ENCODE measurements around the gene CFL2. TPM values are rescaled to one million over a fixed set of nuclear protein-coding genes. Genes with fewer than 3 reads are reported as not detected.

CFL2 gene
- total and polyA plus RNA-seq, 7 donors = 158 to 767 (median 616) TPM

DNA sequence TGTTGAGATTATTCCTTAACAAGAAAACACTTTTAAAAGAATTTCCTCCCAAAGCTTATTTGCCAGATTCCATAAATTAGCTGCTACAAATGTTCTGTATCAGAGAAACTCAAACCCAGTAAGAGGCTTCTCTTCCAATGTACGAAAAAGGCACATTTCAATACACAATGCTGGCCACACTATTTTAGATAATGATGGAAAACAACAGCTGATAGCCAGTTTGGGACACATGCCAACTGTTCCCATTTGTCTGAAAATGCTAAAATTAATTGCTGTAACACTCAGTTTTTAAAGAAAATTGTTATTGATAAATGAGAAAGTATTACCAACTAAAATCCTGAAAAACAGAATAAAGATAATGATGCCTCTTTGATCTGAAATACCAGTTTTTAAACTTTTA is 4.4 kb downstream of the CFL2 start:
- intact Hi-C loops (cut with DNase I) = no loop called here
- TF ChIP-seq, protein P1, sequence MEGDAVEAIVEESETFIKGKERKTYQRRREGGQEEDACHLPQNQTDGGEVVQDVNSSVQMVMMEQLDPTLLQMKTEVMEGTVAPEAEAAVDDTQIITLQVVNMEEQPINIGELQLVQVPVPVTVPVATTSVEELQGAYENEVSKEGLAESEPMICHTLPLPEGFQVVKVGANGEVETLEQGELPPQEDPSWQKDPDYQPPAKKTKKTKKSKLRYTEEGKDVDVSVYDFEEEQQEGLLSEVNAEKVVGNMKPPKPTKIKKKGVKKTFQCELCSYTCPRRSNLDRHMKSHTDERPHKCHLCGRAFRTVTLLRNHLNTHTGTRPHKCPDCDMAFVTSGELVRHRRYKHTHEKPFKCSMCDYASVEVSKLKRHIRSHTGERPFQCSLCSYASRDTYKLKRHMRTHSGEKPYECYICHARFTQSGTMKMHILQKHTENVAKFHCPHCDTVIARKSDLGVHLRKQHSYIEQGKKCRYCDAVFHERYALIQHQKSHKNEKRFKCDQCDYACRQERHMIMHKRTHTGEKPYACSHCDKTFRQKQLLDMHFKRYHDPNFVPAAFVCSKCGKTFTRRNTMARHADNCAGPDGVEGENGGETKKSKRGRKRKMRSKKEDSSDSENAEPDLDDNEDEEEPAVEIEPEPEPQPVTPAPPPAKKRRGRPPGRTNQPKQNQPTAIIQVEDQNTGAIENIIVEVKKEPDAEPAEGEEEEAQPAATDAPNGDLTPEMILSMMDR (IDR thresholded peaks at IDR 0.05) = no peak
- ATAC-seq (no peak), DNase-seq (no peak)
- H3K4me1 ChIP-seq = peaks cover 37% of the 10 kb centered on the region
- peaks cover 4 to 16% of the 10 kb centered on the region in 2 donors for H3K36me3 ChIP-seq (ENCODE audit: insufficient read depth in 1 of 2, low read depth in 1 of 2)
- 13 to 26% (median 19%) methylated on average over 1 of the region's 1 CpG for WGBS, 3 donors
- H3K4me3 ChIP-seq = peak overlapping the region; percentile 87
- peak overlapping the region; percentile 98 for H3K27ac ChIP-seq
- no peaks in the 10 kb centered on the region for H3K27me3 ChIP-seq (ENCODE audit: insufficient read depth in 3 of 3, low read length in 2 of 3)
- H3K9me3 ChIP-seq = no peaks in the 10 kb centered on the region

DNA sequence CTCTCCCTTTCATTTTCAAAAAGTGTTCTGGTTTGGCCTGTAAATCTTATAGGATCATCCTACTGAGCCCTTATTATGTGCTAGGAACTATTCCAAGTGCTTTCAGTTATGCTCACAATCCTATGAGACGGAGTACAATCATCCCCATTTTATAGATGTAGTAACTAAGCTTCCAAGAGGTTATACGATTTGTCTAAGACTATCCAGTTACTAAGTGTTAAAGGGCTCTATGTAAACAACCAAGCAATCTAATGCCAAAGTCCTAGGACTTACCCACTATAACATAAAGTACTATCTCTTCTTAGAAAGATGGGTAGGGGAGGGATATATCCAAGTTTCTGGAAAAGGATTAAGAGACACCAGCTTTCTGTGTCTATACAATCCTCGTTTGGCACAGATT is 6.7 kb downstream of the CFL2 start:
- peaks cover 4 to 11% of the 10 kb centered on the region in 2 donors for H3K36me3 ChIP-seq (ENCODE audit: insufficient read depth in 1 of 2, low read depth in 1 of 2)
- H3K9me3 ChIP-seq = no peaks in the 10 kb centered on the region
- ATAC-seq (no peak), DNase-seq (no peak)
- TF ChIP-seq, protein P1 (IDR thresholded peaks at IDR 0.05) = no peak
- H3K4me3 ChIP-seq = no peak overlapping the region
- intact Hi-C loops (cut with DNase I) = no loop called here
- peak overlapping the region; percentile 51 for H3K27ac ChIP-seq
- no peaks in the 10 kb centered on the region for H3K27me3 ChIP-seq (ENCODE audit: insufficient read depth in 3 of 3, low read length in 2 of 3)
- peaks cover 30% of the 10 kb centered on the region for H3K4me1 ChIP-seq
- 42 to 70% (median 52%) methylated on average over 3 of the region's 3 CpGs for WGBS, 3 donors

DNA sequence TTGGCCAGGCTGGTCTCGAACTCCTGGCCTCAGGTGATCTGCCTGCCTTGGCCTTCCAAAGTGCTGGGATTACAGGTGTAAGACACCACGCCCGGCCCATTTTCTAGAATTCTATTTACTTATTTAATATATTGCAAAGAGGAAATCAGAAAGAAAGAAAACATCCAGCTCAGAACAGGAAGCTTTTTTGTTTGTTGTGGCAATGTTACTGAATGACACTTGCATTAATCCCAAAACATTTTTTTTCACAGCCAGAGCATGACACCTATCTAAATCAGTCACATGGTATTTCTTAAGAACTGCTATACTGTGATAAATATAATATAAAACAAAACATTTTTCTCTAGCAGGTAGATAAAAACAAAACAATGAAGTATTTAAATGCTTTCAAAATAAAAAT is 12.6 kb downstream of the CFL2 start:
- ATAC-seq (no peak), DNase-seq (no peak)
- Histone ChIP-seq H3K4me1 (peaks cover 23% of the 10 kb centered on the region), H3K27me3 (ENCODE audit: insufficient read depth in 3 of 3, low read length in 2 of 3) (no peaks in the 10 kb centered on the region), H3K9me3 (no peaks in the 10 kb centered on the region), H3K4me3 (no peak overlapping the region), H3K27ac (peak overlapping the region; percentile 80), H3K36me3 (ENCODE audit: insufficient read depth in 1 of 2, low read depth in 1 of 2) (no peaks in the 10 kb centered on the region)
- TF ChIP-seq, protein P1 (IDR thresholded peaks at IDR 0.05) = no peak
- intact Hi-C loops (cut with DNase I) = no loop called here
- 89 to 99% (median 97%) methylated on average over 3 of the region's 3 CpGs for WGBS, 3 donors

DNA sequence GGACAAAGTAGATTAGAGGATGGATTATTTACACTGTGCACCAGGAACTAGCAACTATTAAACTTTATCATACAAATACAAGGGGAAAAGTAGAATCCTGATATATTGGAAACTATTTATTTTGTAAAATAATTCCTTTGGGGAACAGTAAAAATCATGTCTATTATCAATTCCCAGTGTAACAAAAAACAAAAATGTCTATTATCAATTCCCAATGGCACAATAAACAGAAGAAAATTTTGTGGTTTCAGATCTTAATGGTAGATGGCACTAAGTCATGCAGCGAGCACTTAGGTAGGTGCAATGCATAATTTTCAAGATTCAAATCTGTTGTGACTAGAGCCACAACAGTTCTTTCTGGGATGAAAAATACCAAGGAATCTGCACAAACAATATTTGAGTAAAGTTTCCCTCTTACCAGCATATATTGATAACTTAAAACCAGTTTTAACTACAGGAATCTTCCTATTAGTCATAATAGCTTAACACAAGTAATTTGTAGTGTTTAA is 13.7 kb downstream of the CFL2 start:
- intact Hi-C loops (cut with DNase I) = no loop called here
- peaks cover 23% of the 10 kb centered on the region for H3K4me1 ChIP-seq
- ATAC-seq (peak in 1 of 4 donors; percentile 35), DNase-seq (no peak)
- no peaks in the 10 kb centered on the region for H3K36me3 ChIP-seq (ENCODE audit: insufficient read depth in 1 of 2, low read depth in 1 of 2)
- H3K4me3 ChIP-seq = no peak overlapping the region
- H3K27me3 ChIP-seq (ENCODE audit: insufficient read depth in 3 of 3, low read length in 2 of 3) = no peaks in the 10 kb centered on the region
- peak overlapping the region; percentile 80 for H3K27ac ChIP-seq
- no peaks in the 10 kb centered on the region for H3K9me3 ChIP-seq
- TF ChIP-seq, protein P1 (IDR thresholded peaks at IDR 0.05) = no peak
- 94 to 100% (median 95%) methylated on average over 1 of the region's 1 CpG for WGBS, 3 donors
